ENCODE measurements around the gene PDIK1L.

The PDIK1L gene

DNA sequence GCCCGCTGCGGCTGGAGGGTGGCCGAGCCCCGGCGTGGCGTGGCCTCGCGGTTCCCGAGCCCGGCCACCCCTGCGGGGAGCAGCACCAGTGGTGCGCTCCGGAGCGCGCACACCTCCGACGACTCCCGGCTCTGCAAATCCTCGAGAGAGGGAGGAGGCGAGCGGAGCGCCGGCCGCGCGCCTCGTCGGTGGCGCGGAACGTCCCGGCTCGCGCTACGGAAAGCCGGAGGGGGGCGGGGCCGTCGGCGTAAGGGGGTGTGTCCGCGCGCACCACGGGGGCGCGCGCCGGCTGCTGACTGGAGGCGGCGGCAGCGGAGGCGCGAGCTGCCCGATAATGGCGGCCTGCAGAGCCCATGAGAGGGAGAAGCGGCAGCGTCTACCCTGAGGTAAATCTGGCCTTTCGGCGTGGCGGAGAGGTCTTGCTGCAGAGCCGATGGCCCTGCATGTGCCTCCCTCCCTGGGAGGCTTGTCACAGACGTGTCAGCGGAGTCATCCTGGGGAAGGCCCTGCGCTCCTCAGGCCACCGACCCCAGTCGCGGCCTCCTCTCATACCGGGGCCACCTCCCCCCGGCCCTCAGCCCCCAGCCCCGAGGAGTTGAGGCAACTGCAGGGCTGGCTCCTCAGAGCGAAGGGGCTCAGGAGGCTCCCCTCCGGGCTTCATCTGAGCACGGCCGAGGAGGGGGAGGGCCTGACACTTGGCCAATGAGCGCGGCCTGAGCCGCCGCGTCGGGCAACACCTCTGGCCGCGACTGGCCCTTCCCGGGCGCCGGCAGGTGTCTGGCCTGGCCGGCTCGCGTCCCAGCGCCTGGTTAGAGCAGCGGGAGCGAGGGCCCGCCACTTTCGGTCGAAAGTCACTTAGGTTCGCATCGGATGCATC lies at the start of gene PDIK1L:
Gene PDIK1L (plus strand): TSS at position 295 of the 877 bp plus-strand sequence. CDS start 2,485 bp downstream, outside the sequence.
- peak; percentile 88 for DNase-seq (ENCODE audit: low read depth in 1 of 2, low spot score in 1 of 2)

GRCh38 chr1:26064553-26064952 lies 47.1 kb upstream of the PDIK1L start:
- no peak for DNase-seq (ENCODE audit: low read depth in 1 of 2, low spot score in 1 of 2)

DNA sequence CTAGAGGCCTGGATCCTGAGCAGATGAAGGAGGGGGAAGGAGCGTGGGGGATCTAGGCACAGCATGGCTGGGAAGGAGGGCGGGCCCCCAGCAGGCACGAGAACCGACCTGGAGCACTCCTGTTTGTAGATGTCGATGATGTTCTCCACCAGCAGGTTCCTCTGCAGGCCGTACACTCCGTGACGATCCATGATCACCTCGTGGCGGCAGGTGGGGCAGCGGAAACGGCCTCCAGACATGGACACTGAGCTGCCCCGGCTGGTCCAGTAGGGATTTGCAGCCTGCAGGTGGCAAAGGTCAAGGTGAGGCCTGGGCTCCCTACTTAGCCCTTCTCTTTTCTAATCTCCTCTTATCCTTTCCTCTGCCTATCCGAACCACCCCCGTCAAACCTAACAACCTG lies 45.5 kb upstream of the PDIK1L start:
- DNase-seq (ENCODE audit: low read depth in 1 of 2, low spot score in 1 of 2), result no peak

DNA sequence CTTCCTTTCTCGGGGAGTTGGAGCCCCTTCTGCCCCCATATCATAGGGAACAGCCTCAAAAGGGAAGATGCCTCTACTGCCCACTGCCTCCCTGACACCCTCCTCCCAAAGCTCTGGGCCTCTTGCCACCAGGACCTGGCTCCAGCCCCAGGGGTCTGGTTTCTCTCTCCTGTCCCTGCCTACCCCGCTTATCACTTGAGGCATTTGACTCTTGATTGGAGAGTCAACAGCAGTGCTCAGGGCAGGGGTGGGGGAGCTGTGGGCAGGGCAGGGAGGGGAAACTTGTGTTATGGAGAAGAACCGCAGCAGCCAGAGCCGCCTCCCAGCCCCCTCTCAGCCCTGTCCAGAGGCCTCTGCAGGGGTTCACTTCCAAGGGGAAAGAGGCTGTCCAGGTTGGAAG lies 44.8 kb upstream of the PDIK1L start:
- DNase-seq (ENCODE audit: low read depth in 1 of 2, low spot score in 1 of 2), result no peak

GRCh38 chr1:26067432-26067911 lies 44.2 kb upstream of the PDIK1L start, which contains the start of gene TRIM63:
TRIM63 (minus strand) TSS chr1:26067630; CDS start chr1:26067494, 136 bp downstream.
- no peak for DNase-seq (ENCODE audit: low read depth in 1 of 2, low spot score in 1 of 2)

GRCh38 chr1:26069941-26070295 lies 41.7 kb upstream of the PDIK1L start:
- DNase-seq (ENCODE audit: low read depth in 1 of 2, low spot score in 1 of 2), result no peak

GRCh38 chr1:26070296-26070962 lies 41.2 kb upstream of the PDIK1L start:
- DNase-seq (ENCODE audit: low read depth in 1 of 2, low spot score in 1 of 2), result no peak

GRCh38 chr1:26070963-26071342 lies 40.7 kb upstream of the PDIK1L start:
- DNase-seq (ENCODE audit: low read depth in 1 of 2, low spot score in 1 of 2), result no peak

GRCh38 chr1:26072305-26072704 lies 39.3 kb upstream of the PDIK1L start:
- DNase-seq (ENCODE audit: low read depth in 1 of 2, low spot score in 1 of 2), result no peak

DNA sequence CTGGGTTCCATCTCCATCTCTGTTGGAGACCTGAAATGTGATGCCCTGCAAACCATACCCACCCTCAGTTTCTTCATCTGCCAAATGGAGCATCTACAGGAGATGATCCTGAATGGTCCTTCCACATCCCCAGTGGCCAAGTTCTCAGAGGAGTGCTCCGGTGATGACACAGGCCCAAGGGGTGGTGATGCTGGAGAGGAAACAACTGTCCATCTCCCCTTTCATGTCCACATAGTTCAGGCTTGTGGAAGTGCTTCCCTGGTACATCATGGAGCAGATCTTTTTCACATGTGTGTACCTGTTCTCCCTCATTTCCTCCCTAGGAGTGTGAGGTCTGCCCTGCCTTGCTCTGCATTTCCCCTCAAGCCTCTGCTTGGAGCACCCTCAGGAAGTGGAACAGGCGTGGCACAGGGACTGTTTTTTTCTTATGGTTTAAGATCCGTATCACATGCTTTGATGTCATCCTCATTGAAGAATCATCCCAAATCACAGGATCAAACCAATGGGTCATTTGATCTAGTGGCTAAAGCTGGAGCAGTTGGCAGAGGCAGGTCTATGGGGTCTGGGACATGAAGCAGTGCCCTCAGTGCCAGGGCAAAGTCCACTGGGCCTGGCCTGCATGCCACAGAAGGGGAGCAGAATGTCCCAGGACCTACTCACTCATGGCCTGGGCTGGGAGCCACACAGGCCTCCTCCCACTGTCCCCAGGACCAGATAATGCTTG lies 36.0 kb upstream of the PDIK1L start:
- DNase-seq (ENCODE audit: low read depth in 1 of 2, low spot score in 1 of 2), result no peak

DNA sequence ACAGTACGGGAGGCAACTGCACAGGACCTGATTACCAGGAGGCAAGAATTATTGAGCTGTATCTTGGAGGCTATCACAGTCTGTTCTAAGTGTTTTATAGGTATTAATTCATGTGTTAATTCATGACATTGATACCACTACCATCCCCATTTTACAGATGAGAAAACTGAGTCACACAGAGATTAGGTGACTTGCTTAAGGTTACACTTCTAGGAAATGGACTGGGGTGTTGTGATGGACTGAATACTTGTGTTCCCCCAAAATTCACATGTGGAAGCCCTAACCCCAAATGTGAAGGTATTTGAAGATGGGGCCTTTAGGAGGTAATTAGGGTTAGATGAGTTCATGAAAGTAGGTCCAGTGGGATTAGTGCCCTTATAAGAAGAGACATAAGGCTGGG lies 34.1 kb upstream of the PDIK1L start:
- DNase-seq (ENCODE audit: low read depth in 1 of 2, low spot score in 1 of 2), result no peak

- no peak for DNase-seq (ENCODE audit: low read depth in 1 of 2, low spot score in 1 of 2)
These were observed 33.1 kb upstream of the PDIK1L start for GRCh38 chr1:26078286-26079177.

GRCh38 chr1:26079178-26079563 lies 32.5 kb upstream of the PDIK1L start:
- no peak for DNase-seq (ENCODE audit: low read depth in 1 of 2, low spot score in 1 of 2)

DNA sequence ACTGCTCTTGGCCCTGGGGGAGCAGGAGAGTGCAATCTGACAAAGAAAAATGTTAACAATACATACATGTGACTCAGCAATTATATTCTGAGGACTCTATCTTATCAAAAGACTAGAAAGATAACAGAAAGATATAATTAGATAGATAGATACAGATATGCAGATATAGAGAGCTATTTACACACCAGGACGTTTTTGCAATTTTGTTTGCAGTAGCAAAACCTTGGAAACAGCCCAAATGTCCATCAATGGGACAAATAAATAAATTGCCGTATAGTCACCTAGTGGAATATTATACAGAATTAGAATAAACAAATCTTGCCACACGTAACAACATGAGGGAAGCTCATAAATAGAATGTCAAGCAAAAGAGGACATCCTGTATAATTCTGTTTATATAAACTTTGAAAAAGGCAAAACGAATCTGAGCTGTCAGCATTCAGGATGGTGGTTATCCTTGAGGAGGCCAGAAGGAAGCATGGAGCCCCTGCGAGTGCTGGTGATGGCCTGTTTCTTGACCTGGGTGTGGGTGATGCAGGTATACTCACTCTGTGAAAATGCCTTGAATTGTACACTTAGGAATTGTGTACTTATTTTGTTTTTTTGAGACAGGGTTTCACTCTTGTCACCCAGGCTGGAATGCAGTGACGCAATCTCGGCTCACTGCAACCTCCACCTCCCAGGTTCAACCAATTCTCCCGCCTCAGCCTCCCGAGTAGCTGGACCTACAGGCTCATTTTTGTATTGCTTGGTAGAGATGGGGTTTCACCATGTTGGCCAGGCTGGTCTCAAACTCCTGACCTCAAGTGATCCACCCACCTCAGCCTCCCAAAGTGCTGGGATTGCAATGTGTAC lies 31.4 kb upstream of the PDIK1L start:
- no peak for DNase-seq (ENCODE audit: low read depth in 1 of 2, low spot score in 1 of 2)

GRCh38 chr1:26081267-26082019 lies 30.2 kb upstream of the PDIK1L start:
- DNase-seq (ENCODE audit: low read depth in 1 of 2, low spot score in 1 of 2), result no peak

DNA sequence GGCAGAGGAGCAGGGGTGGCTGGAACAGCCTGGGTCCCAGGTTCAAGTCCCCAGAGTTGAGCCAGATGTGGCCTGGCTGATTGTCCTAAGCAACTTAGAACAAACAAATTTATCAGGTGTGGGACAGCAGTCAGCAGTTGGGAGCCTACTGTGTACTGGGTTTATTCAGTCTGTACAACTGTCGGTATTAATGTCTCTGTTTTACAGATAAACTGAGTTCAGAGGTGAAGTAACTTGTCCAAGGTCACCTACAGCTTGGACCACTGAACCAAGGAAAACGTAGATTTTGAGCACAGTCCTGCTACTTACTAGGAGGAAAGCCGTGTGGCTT lies 29.6 kb upstream of the PDIK1L start:
- no peak for DNase-seq (ENCODE audit: low read depth in 1 of 2, low spot score in 1 of 2)

DNA sequence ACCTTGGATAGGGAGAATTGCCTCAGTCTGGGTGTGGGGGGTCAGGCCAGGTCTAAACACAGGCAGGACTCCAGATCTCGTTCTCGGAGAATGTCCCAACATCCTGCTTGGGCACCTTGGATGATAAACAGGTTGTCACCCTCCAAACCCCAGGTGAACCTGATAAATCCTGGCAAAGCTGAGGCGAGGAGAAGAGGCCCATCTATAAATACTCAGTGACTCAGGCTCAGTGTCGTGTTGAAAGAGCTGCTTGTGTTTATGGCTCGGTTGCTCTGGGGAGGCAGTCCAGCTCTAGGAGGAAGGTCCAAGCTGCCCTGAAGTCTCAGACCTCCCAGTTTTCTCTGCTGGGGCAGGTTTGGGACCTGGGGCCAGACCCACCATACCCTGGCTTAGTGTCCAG lies 28.4 kb upstream of the PDIK1L start:
- no peak for DNase-seq (ENCODE audit: low read depth in 1 of 2, low spot score in 1 of 2)

DNA sequence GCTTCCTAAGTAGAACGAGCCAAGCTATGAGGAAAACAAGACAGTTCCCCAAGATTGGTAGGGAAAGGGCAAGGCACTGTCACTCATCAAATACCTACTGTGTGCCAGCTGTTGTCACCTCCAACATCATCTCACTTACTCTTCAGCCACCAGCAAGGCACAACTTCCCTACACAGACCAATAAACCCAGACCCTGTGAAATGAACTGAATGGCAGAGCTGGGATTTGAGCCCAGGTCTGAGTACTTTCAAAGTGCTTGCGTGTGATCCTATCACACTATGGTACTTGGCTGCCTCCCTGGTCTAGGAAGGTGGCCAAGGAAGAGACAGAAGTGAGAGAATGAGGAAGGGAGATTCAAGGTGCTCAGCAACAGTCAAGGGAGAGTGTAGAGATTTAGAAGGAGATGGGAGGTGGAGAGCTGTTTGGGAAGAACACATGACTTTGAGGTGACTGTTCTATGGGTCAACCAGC lies 27.5 kb upstream of the PDIK1L start:
- no peak for DNase-seq (ENCODE audit: low read depth in 1 of 2, low spot score in 1 of 2)

GRCh38 chr1:26084844-26085243 lies 26.8 kb upstream of the PDIK1L start:
- DNase-seq (ENCODE audit: low read depth in 1 of 2, low spot score in 1 of 2), result no peak

All from activated CD4-positive, alpha-beta T cell treated with anti-CD3 and anti-CD28 coated beads, Interleukin-2, amount 50 U/mL, for 24 hours (primary cell).